ENCODE results near the gene IFFO2.

IFFO2 gene

GRCh38 chr1:18946550-18947381 lies 9.7 kb downstream of the IFFO2 start:
- Histone ChIP-seq H3K9me3 (ENCODE audit: control insufficient read depth in 1 of 2, low read length in 2 of 2) (no peaks in the 10 kb centered on the region), H3K4me1 (ENCODE audit: control insufficient read depth in 1 of 2, insufficient read depth in 2 of 2, low read length in 2 of 2) (peaks cover 44 to 64% of the 10 kb centered on the region in 2 donors), H3K27me3 (ENCODE audit: control insufficient read depth in 1 of 2, insufficient read depth in 2 of 2, low read length in 2 of 2) (no peaks in the 10 kb centered on the region), H3K27ac (ENCODE audit: low read depth, low read length) (no peak overlapping the region), H3K9ac (ENCODE audit: low read depth in 1 of 2, low read length in 2 of 2) (no peak overlapping the region), H3K36me3 (ENCODE audit: control insufficient read depth in 1 of 2, insufficient read depth in 2 of 2, low read length in 2 of 2) (no peaks in the 10 kb centered on the region), H3K4me3 (ENCODE audit: low read depth in 1 of 2, low read length in 2 of 2) (no peak overlapping the region)

GRCh38 chr1:18945401-18945849 lies 11.1 kb downstream of the IFFO2 start:
- no peak overlapping the region for H3K9ac ChIP-seq (ENCODE audit: low read depth in 1 of 2, low read length in 2 of 2)
- no peak overlapping the region for H3K27ac ChIP-seq (ENCODE audit: low read depth, low read length)
- no peaks in the 10 kb centered on the region for H3K36me3 ChIP-seq (ENCODE audit: control insufficient read depth in 1 of 2, insufficient read depth in 2 of 2, low read length in 2 of 2)
- no peaks in the 10 kb centered on the region for H3K9me3 ChIP-seq (ENCODE audit: control insufficient read depth in 1 of 2, low read length in 2 of 2)
- H3K27me3 ChIP-seq (ENCODE audit: control insufficient read depth in 1 of 2, insufficient read depth in 2 of 2, low read length in 2 of 2), result no peaks in the 10 kb centered on the region
- no peak overlapping the region for H3K4me3 ChIP-seq (ENCODE audit: low read depth in 1 of 2, low read length in 2 of 2)
- H3K4me1 ChIP-seq (ENCODE audit: control insufficient read depth in 1 of 2, insufficient read depth in 2 of 2, low read length in 2 of 2), result peaks cover 34 to 55% of the 10 kb centered on the region in 2 donors

- no peak overlapping the region for H3K27ac ChIP-seq (ENCODE audit: low read depth, low read length)
- H3K9me3 ChIP-seq (ENCODE audit: control insufficient read depth in 1 of 2, low read length in 2 of 2), result no peaks in the 10 kb centered on the region
- H3K36me3 ChIP-seq (ENCODE audit: control insufficient read depth in 1 of 2, insufficient read depth in 2 of 2, low read length in 2 of 2), result no peaks in the 10 kb centered on the region
- no peak overlapping the region for H3K9ac ChIP-seq (ENCODE audit: low read depth in 1 of 2, low read length in 2 of 2)
- no peaks in the 10 kb centered on the region for H3K27me3 ChIP-seq (ENCODE audit: control insufficient read depth in 1 of 2, insufficient read depth in 2 of 2, low read length in 2 of 2)
- peaks cover 29 to 52% of the 10 kb centered on the region in 2 donors for H3K4me1 ChIP-seq (ENCODE audit: control insufficient read depth in 1 of 2, insufficient read depth in 2 of 2, low read length in 2 of 2)
- H3K4me3 ChIP-seq (ENCODE audit: low read depth in 1 of 2, low read length in 2 of 2), result no peak overlapping the region
These were observed 11.7 kb downstream of the IFFO2 start for GRCh38 chr1:18944810-18945209.

- Histone ChIP-seq H3K9me3 (ENCODE audit: control insufficient read depth in 1 of 2, low read length in 2 of 2) (no peaks in the 10 kb centered on the region), H3K4me3 (ENCODE audit: low read depth in 1 of 2, low read length in 2 of 2) (no peak overlapping the region), H3K4me1 (ENCODE audit: control insufficient read depth in 1 of 2, insufficient read depth in 2 of 2, low read length in 2 of 2) (peaks cover 25 to 50% of the 10 kb centered on the region in 2 donors), H3K27me3 (ENCODE audit: control insufficient read depth in 1 of 2, insufficient read depth in 2 of 2, low read length in 2 of 2) (no peaks in the 10 kb centered on the region), H3K36me3 (ENCODE audit: control insufficient read depth in 1 of 2, insufficient read depth in 2 of 2, low read length in 2 of 2) (no peaks in the 10 kb centered on the region), H3K27ac (ENCODE audit: low read depth, low read length) (no peak overlapping the region), H3K9ac (ENCODE audit: low read depth in 1 of 2, low read length in 2 of 2) (no peak overlapping the region)
These were observed 12.4 kb downstream of the IFFO2 start for GRCh38 chr1:18943914-18944572.

- H3K4me3 ChIP-seq (ENCODE audit: low read depth in 1 of 2, low read length in 2 of 2), result no peak overlapping the region
- no peaks in the 10 kb centered on the region for H3K27me3 ChIP-seq (ENCODE audit: control insufficient read depth in 1 of 2, insufficient read depth in 2 of 2, low read length in 2 of 2)
- no peaks in the 10 kb centered on the region for H3K9me3 ChIP-seq (ENCODE audit: control insufficient read depth in 1 of 2, low read length in 2 of 2)
- H3K27ac ChIP-seq (ENCODE audit: low read depth, low read length), result no peak overlapping the region
- H3K9ac ChIP-seq (ENCODE audit: low read depth in 1 of 2, low read length in 2 of 2), result no peak overlapping the region
- H3K36me3 ChIP-seq (ENCODE audit: control insufficient read depth in 1 of 2, insufficient read depth in 2 of 2, low read length in 2 of 2), result no peaks in the 10 kb centered on the region
- peaks cover 19 to 48% of the 10 kb centered on the region in 2 donors for H3K4me1 ChIP-seq (ENCODE audit: control insufficient read depth in 1 of 2, insufficient read depth in 2 of 2, low read length in 2 of 2)
These were observed 13.3 kb downstream of the IFFO2 start for GRCh38 chr1:18943162-18943561.

GRCh38 chr1:18942340-18942739 lies 14.1 kb downstream of the IFFO2 start:
- H3K9ac ChIP-seq (ENCODE audit: low read depth in 1 of 2, low read length in 2 of 2), result no peak overlapping the region
- H3K4me3 ChIP-seq (ENCODE audit: low read depth in 1 of 2, low read length in 2 of 2), result no peak overlapping the region

GRCh38 chr1:18941221-18942141 lies 15.0 kb downstream of the IFFO2 start:
- Histone ChIP-seq H3K4me3 (ENCODE audit: low read depth in 1 of 2, low read length in 2 of 2) (no peak overlapping the region), H3K27me3 (ENCODE audit: control insufficient read depth in 1 of 2, insufficient read depth in 2 of 2, low read length in 2 of 2) (no peaks in the 10 kb centered on the region), H3K9me3 (ENCODE audit: control insufficient read depth in 1 of 2, low read length in 2 of 2) (no peaks in the 10 kb centered on the region), H3K4me1 (ENCODE audit: control insufficient read depth in 1 of 2, insufficient read depth in 2 of 2, low read length in 2 of 2) (peaks cover 13 to 34% of the 10 kb centered on the region in 2 donors), H3K27ac (ENCODE audit: low read depth, low read length) (no peak overlapping the region), H3K36me3 (ENCODE audit: control insufficient read depth in 1 of 2, insufficient read depth in 2 of 2, low read length in 2 of 2) (no peaks in the 10 kb centered on the region), H3K9ac (ENCODE audit: low read depth in 1 of 2, low read length in 2 of 2) (no peak overlapping the region)

More at GRCh38 chr1:18942340-18942739, 14.1 kb downstream of the IFFO2 start:
- Histone ChIP-seq H3K36me3 (ENCODE audit: control insufficient read depth in 1 of 2, insufficient read depth in 2 of 2, low read length in 2 of 2) (no peaks in the 10 kb centered on the region), H3K27me3 (ENCODE audit: control insufficient read depth in 1 of 2, insufficient read depth in 2 of 2, low read length in 2 of 2) (no peaks in the 10 kb centered on the region), H3K4me1 (ENCODE audit: control insufficient read depth in 1 of 2, insufficient read depth in 2 of 2, low read length in 2 of 2) (peaks cover 19 to 40% of the 10 kb centered on the region in 2 donors), H3K9me3 (ENCODE audit: control insufficient read depth in 1 of 2, low read length in 2 of 2) (no peaks in the 10 kb centered on the region), H3K27ac (ENCODE audit: low read depth, low read length) (no peak overlapping the region)

GRCh38 chr1:18940303-18941020 lies 16.0 kb downstream of the IFFO2 start:
- Histone ChIP-seq H3K36me3 (ENCODE audit: control insufficient read depth in 1 of 2, insufficient read depth in 2 of 2, low read length in 2 of 2) (no peaks in the 10 kb centered on the region), H3K27ac (ENCODE audit: low read depth, low read length) (no peak overlapping the region), H3K9me3 (ENCODE audit: control insufficient read depth in 1 of 2, low read length in 2 of 2) (no peaks in the 10 kb centered on the region), H3K27me3 (ENCODE audit: control insufficient read depth in 1 of 2, insufficient read depth in 2 of 2, low read length in 2 of 2) (no peaks in the 10 kb centered on the region), H3K9ac (ENCODE audit: low read depth in 1 of 2, low read length in 2 of 2) (no peak overlapping the region), H3K4me1 (ENCODE audit: control insufficient read depth in 1 of 2, insufficient read depth in 2 of 2, low read length in 2 of 2) (peaks cover 11 to 27% of the 10 kb centered on the region in 2 donors), H3K4me3 (ENCODE audit: low read depth in 1 of 2, low read length in 2 of 2) (no peak overlapping the region)

- no peak overlapping the region for H3K27ac ChIP-seq (ENCODE audit: low read depth, low read length)
These were observed 16.8 kb downstream of the IFFO2 start for GRCh38 chr1:18939398-18940302.

More at GRCh38 chr1:18939398-18940302, 16.8 kb downstream of the IFFO2 start:
- H3K4me3 ChIP-seq (ENCODE audit: low read depth in 1 of 2, low read length in 2 of 2), result no peak overlapping the region
- no peak overlapping the region for H3K9ac ChIP-seq (ENCODE audit: low read depth in 1 of 2, low read length in 2 of 2)
- no peaks in the 10 kb centered on the region for H3K9me3 ChIP-seq (ENCODE audit: control insufficient read depth in 1 of 2, low read length in 2 of 2)
- H3K4me1 ChIP-seq (ENCODE audit: control insufficient read depth in 1 of 2, insufficient read depth in 2 of 2, low read length in 2 of 2), result peaks cover 3 to 25% of the 10 kb centered on the region in 2 donors
- no peaks in the 10 kb centered on the region for H3K36me3 ChIP-seq (ENCODE audit: control insufficient read depth in 1 of 2, insufficient read depth in 2 of 2, low read length in 2 of 2)
- no peaks in the 10 kb centered on the region for H3K27me3 ChIP-seq (ENCODE audit: control insufficient read depth in 1 of 2, insufficient read depth in 2 of 2, low read length in 2 of 2)

Data from duodenal mucosa (tissue), 2 donors.